ENCODE results near the gene GRIA4.

GRIA4 gene

GRCh38 chr11:105918039-105918438, 308.2 kb downstream of the GRIA4 start:
- DNase-seq (ENCODE audit: low read depth in 2 of 2), result no peak

- no peak for DNase-seq (ENCODE audit: low read depth in 2 of 2)
Measured at GRCh38 chr11:105918600-105918999, 308.7 kb downstream of the GRIA4 start.

GRCh38 chr11:105923252-105923651, 313.4 kb downstream of the GRIA4 start:
- no peak for DNase-seq (ENCODE audit: low read depth in 2 of 2)

GRCh38 chr11:105923807-105924206, 313.9 kb downstream of the GRIA4 start:
- no peak for DNase-seq (ENCODE audit: low read depth in 2 of 2)

GRCh38 chr11:105929084-105929955, 319.4 kb downstream of the GRIA4 start:
- no peak for DNase-seq (ENCODE audit: low read depth in 2 of 2)

- DNase-seq (ENCODE audit: low read depth in 2 of 2), result no peak
Measured at GRCh38 chr11:105933695-105934094, 323.8 kb downstream of the GRIA4 start.

- DNase-seq (ENCODE audit: low read depth in 2 of 2), result no peak
Measured at GRCh38 chr11:105935791-105936190, 325.9 kb downstream of the GRIA4 start.

- DNase-seq (ENCODE audit: low read depth in 2 of 2), result no peak
Measured at GRCh38 chr11:105937331-105937730, 327.5 kb downstream of the GRIA4 start.

- DNase-seq (ENCODE audit: low read depth in 2 of 2), result no peak
Measured at GRCh38 chr11:105937738-105938137, 327.9 kb downstream of the GRIA4 start.

- DNase-seq (ENCODE audit: low read depth in 2 of 2), result no peak
Measured at GRCh38 chr11:105942921-105943320, 333.0 kb downstream of the GRIA4 start.

GRCh38 chr11:105948918-105949590, 339.2 kb downstream of the GRIA4 start:
- DNase-seq (ENCODE audit: low read depth in 2 of 2), result no peak

- DNase-seq (ENCODE audit: low read depth in 2 of 2), result no peak
Measured at GRCh38 chr11:105953886-105954285, 344.0 kb downstream of the GRIA4 start.

- DNase-seq (ENCODE audit: low read depth in 2 of 2), result no peak
Measured at GRCh38 chr11:105960252-105961245, 350.7 kb downstream of the GRIA4 start.

GRCh38 chr11:105968021-105968697, 358.3 kb downstream of the GRIA4 start:
- DNase-seq (ENCODE audit: low read depth in 2 of 2), result no peak

- no peak for DNase-seq (ENCODE audit: low read depth in 2 of 2)
Measured at GRCh38 chr11:105969756-105970155, 359.9 kb downstream of the GRIA4 start.

GRCh38 chr11:105975128-105975527, 365.3 kb downstream of the GRIA4 start:
- DNase-seq (ENCODE audit: low read depth in 2 of 2), result no peak

GRCh38 chr11:105979997-105980703, 370.3 kb downstream of the GRIA4 start:
- no peak for DNase-seq (ENCODE audit: low read depth in 2 of 2)

- DNase-seq (ENCODE audit: low read depth in 2 of 2), result no peak
Measured at GRCh38 chr11:105986554-105986953, 376.7 kb downstream of the GRIA4 start.

GRCh38 chr11:105988197-105988596, 378.3 kb downstream of the GRIA4 start:
- no peak for DNase-seq (ENCODE audit: low read depth in 2 of 2)

GRCh38 chr11:105989124-105989523, 379.3 kb downstream of the GRIA4 start:
- no peak for DNase-seq (ENCODE audit: low read depth in 2 of 2)

- DNase-seq (ENCODE audit: low read depth in 2 of 2), result no peak
Measured at GRCh38 chr11:105991888-105992287, 382.0 kb downstream of the GRIA4 start.

All from stimulated activated CD4-positive, alpha-beta T cell treated with anti-CD3 and anti-CD28 coated beads, Interleukin-4, amount 100 ng/mL, for 48 hours (primary cell).